GM18907 (cell line): Measurements from ENCODE around the gene ANKEF1.

Source experiments
- ATAC-seq: cut with Tn5 transposase; IDR thresholded peaks from one replicate; pipeline ENCODE4 v1.9.1; 2021; ENCODE audit warnings: mild to moderate bottlenecking, moderate library complexity; ENCODE audit not compliant: unreplicated experiment

The ANKEF1 gene

GRCh38 chr20:10034717-10035571 is at the start of gene ANKEF1:
Gene ANKEF1 (plus strand): TSS chr20:10034987. CDS start chr20:10038302, 3,315 bp downstream.
- peak; percentile 96 for ATAC-seq

DNA sequence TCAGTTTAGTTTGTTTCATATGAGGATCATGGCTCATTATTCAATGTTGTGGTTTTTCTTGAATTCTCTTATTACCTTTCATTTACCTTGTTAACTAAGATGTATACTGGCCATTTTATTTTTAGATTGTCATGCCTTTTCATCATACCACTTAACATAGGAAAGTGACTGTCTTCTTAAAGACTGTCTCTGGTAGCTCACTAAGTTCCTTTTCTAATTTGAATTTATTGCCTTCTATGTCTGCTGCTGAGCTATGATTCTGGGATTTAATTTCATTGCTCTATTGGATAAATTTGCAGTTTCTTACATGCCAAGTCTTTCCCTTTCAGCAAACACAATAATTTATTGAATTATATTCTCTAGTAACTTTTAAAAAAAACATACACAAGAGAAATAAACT is 49.5 kb upstream of the ANKEF1 start:
- no peak for ATAC-seq

GRCh38 chr20:9985773-9986172 is 49.0 kb upstream of the ANKEF1 start:
- no peak for ATAC-seq

DNA sequence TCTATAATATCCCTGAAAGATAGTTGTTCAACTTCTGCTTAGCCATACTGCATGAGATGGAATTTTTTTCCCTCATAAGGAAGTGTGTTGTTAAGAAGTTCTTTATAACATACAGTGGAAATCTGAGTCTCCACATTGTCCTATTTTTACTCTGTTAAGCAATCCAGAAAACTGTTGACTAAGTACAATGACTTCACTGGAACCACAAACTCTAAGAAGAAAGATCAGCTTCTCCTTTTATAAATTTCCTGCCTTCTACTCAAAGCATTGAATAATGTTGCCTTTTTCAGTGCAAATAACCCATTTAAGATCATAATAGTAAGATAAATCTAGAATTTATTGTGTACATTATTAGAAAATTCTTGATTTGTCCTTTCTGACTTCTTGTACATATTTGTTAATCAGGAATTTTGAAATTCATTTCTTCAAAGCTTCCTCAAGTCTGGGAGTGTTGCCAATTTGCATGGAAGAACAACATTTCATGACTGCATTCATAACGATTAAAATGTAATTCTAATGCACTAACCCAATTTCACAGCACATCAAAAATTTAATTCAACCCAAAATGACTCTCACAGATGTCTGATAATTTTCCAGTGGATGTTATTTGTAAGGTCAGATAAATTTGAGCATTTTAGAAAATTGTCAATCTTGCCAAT is 45.6 kb upstream of the ANKEF1 start:
- ATAC-seq: no peak

GRCh38 chr20:9993137-9993536 is 41.6 kb upstream of the ANKEF1 start:
- ATAC-seq: no peak

DNA sequence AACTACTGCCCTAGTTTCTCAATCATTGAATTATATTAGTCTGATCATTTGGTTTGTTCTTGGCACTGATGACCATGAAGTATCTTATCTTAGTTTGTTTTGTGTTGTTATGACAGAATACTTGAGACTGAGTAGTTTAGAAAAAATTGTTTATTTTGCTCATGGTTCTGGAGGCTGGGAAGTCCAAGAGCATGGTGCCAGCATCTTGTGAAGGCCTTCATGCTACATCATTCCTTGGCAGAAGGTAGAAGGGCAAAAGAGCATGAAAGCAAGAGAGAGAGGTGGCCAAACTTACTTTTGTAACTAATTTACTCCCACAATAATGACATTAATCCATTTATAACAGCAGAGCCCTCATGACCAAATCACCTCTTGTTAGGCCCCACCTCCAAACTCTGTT is 40.1 kb upstream of the ANKEF1 start:
- no peak for ATAC-seq

DNA sequence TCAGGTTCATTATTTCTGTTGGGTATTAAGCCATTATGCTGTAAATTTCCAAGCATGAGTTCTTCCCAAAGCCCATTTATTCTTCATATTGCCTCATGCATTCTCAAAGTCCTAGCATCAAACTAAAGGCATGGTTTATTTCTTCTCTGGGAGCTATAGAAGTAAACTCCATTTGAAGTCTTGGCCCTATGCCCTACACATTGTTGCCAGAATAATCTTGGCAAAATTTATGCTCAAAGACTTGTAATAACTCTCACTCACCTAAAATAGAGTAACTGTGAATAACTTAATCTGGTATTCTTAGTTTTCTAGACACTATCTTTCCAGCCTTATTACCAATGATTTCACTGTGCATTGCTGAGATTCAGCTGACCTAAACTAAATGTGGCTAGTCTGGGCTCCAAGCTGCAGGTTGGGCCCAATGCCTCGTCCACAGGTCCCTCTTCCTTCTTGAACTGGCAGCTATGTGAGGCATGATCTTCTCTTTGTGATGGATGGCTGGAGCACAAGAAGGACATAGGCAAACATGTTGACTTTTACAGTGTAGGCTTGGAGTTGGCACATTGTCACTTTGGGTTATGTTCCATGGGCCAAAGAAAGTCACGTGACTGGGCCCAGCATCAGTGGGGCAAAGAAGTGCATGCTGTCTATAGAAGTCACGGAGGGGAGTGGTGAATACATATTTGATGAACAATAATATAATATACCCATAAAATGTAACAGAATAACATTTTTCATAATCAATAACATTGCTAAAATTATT is 39.1 kb upstream of the ANKEF1 start:
- ATAC-seq: no peak

- ATAC-seq: no peak
These were observed 37.8 kb upstream of the ANKEF1 start for GRCh38 chr20:9996944-9997343.

DNA sequence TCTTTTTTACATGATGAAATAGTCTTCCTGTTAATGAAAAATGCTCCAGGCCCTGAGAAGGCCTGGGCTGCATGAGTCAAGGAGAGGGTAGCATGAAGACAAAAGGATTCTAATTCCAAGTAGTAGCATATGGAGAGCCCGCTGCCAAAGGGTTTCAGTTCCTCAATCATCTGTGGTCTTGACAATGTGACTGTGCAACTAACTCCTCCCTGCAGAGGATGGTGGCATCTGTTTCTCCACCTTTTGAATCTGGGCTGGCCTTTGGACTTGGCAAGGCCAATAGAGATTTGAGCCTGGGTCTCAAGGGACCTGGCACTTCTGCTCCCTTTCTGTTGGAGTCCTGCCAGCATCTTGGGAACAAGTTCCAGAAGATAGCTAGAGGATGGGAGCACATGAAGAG is 35.1 kb upstream of the ANKEF1 start:
- peak; percentile 74 for ATAC-seq

- ATAC-seq: no peak
These were observed 31.9 kb upstream of the ANKEF1 start for GRCh38 chr20:10002866-10003265.

- no peak for ATAC-seq
These were observed 29.9 kb upstream of the ANKEF1 start for GRCh38 chr20:10004900-10005299.

GRCh38 chr20:10005885-10006284 is 28.9 kb upstream of the ANKEF1 start:
- no peak for ATAC-seq

- no peak for ATAC-seq
These were observed 28.2 kb upstream of the ANKEF1 start for GRCh38 chr20:10006447-10007090.

- ATAC-seq: no peak
These were observed 27.6 kb upstream of the ANKEF1 start for GRCh38 chr20:10007158-10007557.

DNA sequence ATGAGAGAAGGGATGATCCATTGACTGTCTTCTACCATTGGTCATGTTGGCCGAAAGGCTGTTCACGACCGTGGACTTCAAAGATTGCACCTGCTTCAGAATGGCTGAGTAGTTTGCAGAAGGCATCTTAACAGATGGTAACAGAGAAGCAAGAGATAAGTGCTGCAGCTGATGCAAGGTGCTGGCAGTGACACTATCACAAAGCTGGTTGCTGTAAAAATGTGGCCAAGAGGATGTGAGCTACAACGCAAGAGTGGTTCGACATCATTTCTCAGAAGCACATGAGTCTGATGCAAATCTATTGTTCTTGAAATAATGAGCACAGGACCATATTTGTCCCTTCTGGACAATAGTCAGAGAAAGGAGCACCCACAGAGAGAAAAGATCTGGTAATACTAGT is 27.0 kb upstream of the ANKEF1 start:
- no peak for ATAC-seq

- ATAC-seq: no peak
These were observed 22.3 kb upstream of the ANKEF1 start for GRCh38 chr20:10012464-10012863.

DNA sequence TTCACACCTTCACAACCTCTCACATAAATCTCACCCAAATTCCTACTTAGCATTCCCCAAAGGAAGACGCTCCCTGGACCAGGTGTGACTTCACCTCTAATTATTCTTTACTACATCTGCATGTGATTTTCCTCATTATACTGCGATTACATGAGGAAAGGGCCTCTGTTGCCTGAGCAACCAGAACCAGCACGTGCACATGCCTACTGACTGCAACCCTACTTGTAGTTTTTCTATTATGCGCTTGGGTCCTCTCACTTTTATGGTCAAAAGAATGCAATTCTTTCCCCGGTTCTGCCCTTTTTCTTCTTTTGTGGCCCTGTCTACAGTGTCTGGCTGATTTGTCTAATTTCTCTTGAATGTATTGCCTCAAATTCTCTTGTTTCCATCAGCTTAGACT is 20.4 kb upstream of the ANKEF1 start:
- ATAC-seq: no peak

DNA sequence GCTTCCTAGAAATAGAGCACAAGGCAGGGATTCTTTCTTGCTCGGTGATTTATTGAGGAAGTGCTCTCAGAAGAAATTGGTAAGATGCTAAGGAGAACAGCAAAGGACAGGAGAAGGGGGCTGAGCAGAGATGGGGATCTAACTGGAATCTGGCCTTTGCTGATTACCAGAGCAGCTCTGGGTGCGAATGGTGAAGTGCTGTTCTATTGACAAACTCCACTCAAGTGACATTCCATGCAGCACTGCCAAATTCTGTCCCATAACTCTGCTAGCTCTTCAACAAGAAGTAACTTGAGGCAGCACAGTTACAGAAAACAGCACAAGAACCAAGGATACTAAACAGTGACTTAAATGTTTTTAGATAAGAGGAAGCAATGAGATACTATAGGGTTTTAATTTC is 13.8 kb upstream of the ANKEF1 start:
- ATAC-seq: no peak

DNA sequence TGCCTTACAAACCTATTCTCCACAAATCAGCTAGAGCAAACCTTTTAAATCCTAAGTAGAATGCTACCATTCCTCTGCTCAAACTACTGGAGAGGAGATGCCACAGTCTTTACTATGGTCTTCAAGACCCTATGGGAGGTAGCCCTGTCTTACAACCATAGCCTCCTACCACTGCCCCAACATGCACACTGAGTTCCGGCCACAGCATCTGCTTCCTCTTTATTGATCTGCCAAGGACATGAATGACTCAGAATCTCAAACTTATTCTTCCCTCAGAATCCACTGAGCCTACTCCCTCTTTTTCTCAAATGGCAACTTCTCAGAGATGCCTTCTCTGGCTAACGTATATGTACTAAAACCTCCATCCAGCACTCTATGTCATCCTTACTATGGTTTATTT is 12.2 kb upstream of the ANKEF1 start:
- no peak for ATAC-seq

- ATAC-seq: no peak
These were observed 10.9 kb upstream of the ANKEF1 start for GRCh38 chr20:10023911-10024310.
